Measurements from ENCODE around the gene LMNTD2.

The LMNTD2 gene

DNA sequence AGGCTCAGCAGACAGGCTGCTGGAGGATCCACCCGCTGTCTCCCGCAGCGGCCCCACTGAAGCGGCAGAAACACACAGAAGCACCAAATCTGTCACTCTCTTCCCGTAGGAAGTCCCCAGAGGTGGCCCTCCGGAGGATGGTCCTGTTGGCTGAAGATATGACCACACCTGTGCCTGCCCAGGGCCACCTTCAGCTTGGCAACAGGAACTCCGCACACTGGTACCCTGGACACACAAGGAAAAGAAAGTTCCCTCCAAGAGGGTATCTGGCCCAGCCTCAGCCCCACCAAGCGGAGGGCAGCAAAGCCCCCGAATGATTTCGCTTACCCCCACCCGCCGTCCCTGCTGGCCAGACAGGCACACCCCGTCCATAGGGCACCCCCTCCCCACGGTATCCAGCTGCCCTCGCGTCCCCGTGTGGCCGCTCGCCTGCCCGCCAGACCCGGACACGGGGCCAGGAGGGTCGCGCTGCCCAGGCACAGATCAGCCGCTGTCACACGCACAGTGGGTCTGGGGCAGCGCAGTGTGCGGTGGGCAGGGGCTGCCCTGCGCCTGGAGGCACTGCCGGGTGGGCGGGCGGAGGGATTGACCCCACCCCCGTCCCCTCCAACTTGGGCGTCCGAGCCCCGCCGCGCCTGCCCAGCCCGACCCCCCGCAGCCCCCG is 7.2 kb upstream of the LMNTD2 start:
- peak in 2 of 5 donors; percentile 34 to 35 for DNase-seq

DNA sequence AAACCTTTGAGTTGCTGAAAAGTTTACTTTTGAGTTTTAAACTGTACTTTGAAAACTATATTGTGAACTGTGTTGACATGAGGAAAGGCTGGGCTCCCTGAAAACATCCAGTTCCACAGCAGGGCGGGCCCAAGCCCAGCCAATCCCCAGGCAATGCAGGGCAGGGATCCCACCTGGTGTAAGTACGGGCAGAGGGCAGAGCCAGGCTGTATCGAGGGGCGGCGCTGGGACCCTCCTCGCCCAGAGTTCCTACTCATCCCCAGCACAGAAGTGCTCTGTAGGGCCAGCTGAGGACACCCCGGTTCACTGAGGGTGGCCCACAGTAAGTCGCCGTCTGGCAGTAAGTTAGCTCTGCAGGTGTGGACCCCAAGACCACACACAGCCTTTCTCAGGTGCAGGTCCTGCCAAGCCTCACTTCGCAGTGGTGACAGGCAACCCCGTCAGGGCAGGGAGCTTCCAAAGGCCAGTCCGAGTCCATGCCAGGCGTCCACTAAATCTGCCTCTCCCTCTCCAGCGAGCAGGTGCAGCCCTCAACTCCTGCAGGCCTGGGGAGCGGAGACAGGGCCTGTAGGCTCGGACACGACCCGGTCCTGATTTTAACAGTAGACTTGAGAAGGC is 6.6 kb upstream of the LMNTD2 start:
- DNase-seq, result no peak

DNA sequence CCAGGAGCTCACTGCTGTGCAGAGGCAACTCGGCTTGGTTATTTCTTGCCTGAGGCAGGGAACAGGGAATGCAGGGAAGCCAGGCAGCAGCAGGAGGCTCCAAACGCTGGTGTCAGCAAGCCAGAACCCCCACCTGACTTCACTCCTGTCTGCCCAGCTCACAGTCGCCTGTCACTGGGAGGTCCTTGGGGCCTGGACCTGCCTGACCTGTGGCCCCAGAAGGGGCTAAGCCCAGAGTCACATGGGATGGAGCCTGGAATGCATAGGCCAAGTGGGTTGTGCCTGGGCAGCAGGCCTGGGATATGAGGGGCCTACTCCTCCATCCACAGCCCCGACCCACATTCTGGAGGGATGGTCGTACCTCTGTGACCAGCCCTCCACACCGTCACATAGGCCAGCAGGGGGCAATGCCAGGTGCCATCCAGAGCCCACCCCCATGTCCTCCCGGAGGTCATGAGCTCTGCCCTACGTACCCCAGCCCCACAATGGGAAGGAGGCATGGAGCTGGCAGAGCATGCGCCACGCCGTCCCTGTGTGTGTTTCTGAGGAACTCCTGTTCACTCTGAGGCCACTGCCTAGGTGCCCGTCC is 5.5 kb upstream of the LMNTD2 start:
- no peak for DNase-seq

DNA sequence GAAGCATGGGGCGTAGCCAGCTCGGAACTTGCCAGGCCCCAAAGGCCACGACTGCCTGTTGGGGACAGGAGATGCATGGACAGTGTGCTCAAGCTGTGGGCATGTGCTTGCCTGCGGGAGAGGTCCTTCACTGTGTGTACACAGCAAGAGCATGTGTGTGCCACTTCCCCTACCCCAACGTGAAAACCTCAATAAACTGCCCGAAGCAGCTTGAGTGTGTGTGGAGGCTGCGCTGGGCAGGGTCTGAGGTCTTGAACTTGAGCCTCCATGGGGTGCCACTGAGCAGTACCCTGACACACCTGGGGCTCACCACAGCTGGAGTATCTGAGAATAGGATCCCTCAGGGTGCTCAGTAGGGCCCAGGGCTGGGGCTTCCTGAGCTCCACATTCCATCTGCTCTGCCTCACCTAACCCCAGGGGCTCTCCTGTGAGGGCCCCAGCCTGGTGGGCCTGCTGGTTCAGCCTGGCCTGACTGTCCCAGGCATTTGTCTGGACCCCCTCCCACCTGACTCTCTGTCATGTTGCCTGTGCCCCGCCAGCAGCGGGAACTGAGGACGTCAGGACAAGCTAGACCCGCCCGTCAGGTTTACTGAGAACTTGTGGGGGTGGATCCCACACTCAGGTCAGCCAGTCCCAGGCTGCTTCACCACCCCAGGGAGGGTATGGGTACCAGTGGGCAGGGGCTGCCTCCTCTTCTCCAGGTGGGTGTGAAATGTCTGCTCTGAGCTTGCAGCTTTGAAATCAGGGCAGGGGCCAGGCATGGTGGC is 3.5 kb upstream of the LMNTD2 start:
- no peak for DNase-seq

DNA sequence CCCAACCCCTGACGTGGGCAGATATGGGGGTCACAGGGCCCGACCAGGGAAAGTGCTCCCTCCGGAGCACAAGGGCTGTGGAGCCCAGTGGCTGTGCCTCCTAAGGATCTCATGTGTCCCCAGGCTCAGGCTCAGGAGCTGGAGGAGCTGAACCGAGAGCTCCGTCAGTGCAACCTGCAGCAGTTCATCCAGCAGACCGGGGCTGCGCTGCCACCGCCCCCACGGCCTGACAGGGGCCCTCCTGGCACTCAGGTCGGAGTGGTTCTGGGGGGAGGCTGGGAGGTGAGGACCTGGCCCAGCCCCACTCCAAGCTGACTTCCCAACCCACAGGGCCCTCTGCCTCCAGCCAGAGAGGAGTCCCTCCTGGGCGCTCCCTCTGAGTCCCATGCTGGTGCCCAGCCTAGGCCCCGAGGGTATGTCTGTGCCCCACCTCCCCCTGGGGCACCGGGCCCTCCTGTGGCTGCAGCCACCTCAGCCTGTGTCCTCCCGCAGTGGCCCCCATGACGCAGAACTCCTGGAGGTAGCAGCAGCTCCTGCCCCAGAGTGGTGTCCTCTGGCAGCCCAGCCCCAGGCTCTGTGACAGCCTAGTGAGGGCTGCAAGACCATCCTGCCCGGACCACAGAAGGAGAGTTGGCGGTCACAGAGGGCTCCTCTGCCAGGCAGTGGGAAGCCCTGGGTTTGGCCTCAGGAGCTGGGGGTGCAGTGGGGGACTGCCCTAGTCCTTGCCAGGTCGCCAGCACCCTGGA is 2.7 kb upstream of the LMNTD2 start:
- DNase-seq, result no peak

DNA sequence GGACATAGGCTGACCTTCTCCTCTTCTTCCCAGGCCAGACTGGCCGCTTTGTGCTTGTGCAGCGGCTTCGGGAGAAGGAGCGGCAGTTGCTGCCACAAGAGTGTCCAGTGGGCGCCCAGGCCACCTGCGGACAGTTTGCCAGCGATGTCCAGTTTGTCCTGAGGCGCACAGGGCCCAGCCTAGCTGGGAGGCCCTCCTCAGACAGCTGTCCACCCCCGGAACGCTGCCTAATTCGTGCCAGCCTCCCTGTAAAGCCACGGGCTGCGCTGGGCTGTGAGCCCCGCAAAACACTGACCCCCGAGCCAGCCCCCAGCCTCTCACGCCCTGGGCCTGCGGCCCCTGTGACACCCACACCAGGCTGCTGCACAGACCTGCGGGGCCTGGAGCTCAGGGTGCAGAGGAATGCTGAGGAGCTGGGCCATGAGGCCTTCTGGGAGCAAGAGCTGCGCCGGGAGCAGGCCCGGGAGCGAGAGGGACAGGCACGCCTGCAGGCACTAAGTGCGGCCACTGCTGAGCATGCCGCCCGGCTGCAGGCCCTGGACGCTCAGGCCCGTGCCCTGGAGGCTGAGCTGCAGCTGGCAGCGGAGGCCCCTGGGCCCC is 1.6 kb upstream of the LMNTD2 start:
- no peak for DNase-seq

DNA sequence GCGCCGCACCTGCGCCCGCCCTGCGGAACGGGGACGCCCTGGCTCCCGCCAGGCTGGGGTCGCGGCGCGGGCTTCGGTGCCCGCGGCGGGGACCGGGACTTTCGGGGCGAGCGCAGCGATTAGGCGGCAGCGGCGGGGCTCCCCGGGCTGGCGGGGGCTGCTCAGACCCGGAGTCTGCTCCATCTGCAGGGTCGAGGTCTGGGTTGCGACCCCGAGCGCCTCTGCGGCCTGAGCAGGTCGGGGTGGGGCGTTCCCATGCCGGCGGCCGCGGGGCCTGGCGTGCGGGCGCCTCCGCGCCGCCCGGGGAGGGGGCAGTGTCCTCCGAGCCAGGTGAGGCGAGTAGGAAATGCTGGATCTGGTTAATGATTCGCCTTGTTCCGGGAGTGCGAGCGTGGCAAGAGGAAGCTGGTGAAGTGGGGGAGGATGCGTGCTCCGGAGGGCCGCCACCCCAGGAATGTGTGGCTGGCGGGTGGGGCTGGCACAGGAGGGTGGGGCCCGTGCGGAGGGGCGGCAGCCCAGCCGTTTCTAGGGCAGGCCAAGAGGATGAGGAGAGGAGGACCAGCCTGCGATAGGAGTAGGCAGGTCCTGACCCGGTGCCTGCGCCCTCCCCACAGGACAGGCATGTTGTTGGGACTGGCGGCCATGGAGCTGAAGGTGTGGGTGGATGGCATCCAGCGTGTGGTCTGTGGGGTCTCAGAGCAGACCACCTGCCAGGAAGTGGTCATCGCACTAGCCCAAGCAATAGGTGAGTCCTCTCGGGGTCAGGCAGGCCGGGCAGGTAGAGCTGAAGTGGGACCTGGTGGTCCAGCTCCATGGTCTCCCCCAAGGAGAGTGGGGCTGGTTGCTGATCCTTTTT is 838 bp upstream of the LMNTD2 start:
- peak in 1 of 5 donors; percentile 32 for DNase-seq

DNA sequence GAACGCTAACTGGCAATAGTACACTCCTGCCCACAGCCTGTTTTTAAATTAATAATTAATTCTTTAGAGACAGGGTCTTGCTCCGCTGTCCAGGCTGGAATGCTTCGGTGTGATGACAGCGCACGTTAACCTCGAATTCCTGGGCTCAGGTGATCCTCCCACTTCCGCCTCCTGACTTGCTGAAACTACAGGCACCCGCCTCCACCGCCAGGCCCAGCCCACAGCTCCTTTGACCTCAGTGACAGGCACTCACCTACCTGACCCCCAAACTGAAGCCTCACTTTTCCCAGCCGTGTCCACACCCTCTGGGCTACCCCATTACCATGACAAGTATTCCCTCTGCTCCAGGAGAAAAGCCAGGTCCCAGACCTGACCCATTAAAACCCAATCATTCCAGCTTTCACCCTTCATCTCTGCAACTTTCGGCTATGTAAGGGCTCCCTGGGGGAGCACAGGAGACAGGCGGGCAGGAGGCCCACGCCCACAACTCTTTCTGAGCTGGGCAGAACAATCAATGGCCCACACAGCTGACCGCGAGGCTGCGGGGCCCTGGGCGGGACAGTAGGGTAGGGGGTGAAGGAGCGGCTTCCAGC is 730 bp downstream of the LMNTD2 start:
- no peak for DNase-seq

DNA sequence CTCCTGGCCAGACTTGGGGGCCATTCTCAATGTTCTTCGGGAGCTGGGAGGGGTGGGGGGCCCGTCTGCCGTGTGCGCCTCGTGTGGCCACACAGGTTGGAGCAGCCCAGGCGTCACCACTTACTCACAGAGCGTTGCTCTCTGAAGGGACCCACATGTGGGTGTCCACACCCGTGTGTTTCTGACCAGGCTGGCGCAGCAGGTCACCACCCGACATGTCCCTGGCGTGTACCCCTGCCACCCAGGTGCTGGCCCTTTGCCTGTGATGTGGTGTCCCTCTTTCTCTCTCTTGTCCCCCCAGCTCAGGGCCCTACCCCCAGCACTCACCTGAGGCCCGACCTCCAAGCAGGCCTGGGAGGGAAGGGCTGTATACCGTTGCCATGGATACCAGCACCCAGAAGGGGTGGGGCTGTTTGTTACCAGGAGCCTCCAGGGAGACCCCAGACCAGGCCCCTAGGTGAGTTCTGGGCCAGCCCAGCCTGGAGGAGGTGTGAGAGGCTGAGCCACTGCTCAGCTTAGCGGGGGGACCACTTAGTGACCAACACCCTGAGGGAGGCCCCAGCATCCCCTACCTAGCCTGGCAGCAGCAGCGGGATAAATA is 1.4 kb downstream of the LMNTD2 start:
- no peak for DNase-seq

DNA sequence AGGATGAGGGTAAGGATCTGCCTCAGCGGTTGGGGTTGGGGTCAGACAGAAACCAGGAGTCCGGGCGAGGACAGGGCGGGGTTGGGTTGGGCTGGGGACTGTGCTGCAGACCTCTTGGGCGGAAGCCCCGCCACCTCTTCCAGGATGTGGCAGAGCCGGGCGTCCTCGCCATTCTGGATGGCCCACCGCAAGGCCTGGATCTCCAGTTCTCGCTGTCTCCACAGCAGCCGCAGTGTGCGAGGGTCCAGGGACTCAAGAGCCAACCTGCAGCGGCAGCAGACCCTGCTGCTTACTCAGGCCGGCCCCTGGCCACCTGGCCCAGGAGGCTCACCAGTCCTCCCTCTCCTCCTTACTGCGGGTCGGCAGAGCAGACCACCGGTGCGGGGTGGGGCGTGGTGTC is 2.0 kb downstream of the LMNTD2 start:
- DNase-seq, result no peak

DNA sequence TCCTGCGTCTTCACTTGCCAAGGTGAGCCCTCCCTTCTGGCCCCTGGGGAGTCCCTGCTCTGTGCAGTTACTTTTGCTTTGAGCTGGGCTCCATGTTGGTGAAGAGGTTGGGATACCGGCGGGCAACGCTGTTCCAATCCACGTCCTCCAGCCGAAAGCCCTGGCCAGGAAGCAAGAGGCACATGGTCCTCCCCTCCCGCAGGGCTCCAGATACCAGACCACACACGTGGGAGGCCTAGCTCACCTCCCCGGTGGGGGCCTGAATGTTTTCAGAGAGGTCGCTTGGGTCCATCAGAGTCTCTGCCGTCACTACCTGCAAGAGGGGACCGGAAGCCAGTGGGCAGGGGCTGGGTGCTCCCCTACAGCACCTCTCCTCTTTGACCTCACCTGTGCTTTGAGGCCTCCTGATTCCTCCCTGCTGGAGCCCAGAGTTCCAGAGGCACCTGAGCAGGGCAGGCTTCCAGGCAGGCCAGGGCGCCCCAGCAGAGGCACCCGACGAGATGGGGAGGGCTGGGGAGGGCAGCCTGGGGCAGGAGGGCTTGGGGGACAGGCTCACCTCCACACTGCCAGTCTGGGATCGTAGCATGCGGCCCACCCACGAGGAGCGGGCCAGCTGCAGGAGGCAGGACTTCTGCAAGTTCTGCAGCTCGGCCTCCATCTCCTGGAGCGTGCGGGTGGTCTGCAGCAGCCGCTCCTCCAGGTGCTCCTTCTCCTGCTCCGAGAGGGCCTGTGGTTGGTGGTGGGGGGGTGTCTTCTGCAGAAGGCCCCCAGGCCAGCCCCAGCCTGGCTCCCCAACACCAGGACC is 3.0 kb downstream of the LMNTD2 start:
- no peak for DNase-seq

DNA sequence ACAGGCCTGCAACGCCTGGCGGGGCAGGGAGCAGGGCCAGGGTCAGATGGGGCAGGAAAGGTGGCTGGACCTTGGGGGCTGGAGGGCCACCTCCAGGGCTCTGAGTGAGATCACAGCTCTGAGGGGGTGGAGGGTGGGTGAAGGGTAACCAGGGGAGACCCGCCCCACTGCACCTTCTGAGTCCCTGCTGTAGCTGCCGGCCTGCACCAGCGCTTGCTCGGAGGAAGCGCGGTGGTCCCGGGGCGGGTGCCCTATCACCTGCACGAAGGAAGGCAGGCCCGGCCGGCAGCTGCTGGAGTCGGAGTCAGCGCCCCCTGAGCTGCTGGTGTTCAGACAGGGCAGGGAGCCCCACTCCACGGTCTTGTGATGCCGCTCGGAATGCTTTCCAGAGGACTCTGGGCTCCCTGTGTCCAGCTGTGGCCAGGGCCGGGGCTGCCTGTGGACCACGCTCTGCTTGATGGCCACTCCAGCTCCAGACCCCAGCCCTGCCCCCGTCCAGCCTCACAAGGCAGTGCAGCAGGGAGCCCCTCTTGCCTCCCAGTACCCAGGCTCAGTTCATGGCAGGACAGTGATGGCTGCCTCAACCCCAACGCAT is 3.8 kb downstream of the LMNTD2 start:
- DNase-seq, result no peak

DNA sequence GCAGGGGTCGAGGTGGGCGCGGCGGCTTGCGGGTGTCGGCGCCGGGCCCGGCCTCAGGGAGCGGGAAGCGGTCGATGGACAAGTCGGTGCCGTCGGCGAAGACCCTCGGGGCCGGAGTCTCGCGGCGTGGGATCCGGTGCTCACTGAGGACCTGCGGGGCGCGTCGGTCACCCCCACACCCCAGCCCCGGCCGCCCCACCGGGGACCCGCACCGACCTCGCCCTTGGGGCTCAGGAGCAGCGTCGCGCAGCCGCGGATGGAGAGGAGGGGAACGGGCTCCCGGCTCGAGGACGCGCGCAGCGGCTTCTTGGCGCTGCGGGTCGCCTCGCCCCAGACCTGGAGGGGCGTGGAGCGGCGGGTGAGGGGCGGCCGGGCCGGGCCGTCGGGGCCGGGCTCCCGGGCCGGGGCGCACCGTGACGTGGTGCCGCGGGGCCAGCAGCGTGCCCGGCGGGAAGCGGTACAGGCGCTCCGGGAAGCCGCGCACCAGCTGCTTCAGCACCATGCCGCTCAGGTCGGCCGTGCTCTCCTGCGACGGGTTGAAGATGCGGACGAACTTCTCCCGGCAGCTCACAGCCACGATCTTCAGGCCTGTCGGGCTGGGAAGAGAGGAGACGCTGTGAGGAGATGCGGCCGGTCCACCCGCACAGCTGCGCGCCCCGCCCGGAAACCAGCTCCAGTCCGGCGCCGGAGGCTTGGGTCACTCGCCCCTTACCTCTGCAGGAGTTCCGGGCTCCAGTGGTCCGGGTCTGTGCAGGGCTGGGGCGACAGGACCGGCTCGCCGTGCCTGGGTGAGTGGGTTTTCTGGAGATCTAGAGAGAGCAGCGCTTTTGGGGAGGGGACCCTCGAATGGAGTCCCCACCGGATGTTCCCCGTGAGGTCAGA is 4.5 kb downstream of the LMNTD2 start:
- no peak for DNase-seq

DNA sequence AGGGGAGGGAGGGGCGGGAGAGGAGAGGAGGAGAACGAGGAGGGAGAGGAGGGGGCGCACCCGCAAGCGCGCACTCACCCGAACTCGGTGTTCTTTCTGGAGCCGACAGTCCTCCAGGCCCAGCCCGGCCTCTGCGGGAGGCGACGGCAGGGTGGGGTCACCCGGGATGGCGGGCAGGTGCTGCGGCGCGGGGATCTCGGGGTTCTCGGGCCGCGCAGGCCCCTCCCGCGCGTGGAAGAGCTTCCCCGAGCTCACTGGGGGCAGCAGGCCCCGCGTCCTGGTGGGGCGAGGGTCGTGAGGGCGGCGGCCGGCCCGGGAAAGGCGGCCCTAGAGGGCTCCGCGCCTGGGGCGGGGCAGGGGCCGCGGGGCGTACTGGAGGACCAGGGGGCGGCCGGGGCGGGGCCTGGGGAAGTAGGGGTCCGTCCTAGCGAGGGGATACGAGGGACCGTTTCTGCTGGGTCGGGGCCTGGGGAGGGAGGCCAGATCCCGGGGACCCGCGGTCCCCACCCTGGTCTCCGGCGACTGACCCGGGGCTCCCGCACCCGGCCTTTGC is 5.2 kb downstream of the LMNTD2 start:
- DNase-seq, result no peak

DNA sequence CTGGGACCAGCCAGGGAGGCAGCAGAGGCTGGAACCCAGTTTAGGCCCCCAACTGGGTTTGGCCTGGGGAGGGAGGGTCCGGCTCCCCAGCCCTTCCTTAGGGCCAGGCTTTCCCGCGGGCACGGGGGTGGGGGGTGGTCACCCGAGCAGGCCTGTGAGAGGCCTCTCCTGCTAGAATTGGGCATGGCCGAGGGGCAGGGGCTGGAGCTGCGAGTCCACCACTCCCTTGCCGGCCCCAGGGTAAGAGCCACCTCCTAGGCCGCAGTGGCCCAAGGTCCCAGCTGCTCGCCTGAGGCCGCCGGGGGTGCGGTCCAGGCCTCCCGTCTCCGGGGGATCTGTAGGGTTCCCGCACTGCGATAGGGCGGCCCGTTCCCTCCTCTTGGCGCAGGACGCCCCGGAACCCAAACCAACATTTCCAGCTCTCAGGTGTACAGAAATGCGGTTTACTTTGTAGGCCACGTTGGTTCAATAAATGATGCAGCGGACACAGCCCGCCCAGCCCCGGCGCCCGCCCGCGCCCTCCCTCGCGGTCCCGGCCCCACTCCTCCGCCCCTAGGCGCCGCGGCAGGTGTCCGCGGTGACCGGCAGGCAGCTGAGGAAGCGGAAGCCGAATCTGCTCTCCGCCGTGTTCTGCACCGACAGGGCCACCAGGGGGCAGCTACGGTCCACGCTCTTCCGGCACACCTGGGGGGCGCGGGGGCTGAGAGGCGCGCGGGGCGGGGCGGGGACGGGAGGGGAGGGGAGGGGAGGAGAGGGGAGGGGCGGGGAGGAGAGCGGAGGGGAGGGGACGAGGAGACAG is 5.9 kb downstream of the LMNTD2 start:
- peak; percentile 65 to 78 (median 72) for DNase-seq

DNA sequence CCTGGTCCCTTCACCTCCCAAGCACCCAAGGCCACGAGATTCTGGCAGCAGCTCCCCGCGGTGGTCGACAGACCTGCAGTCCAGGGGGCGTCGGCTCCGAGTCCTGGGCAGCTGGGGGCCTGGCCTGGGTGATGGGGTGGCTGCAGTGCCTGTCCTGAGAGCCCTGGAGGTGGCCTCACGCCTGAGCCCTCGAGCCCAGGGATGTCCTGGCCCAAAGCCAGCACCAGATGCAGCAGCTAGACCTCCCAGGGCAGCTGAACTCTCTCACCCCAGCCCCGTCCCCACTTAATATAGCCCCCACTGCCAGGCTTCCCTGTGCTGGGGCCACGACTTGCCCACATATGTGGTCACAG is 6.6 kb downstream of the LMNTD2 start:
- DNase-seq, result no peak
